H1 (cell line): ENCODE data around the gene ALG9.

Source experiments
- ASH2L ChIP-seq: fragments of 200-600, 300-600 bp; sonication (generic); IDR thresholded peaks from one replicate; pipeline ENCODE4 v1.7.1; 2017; ENCODE audit warnings: low read length
- EGR1 ChIP-seq: IDR thresholded peaks from 2 replicates; pipeline ENCODE4 v1.6.1; 2011; ENCODE audit warnings: low read depth, low read length, borderline replicate concordance
- EP300 ChIP-seq, 2 experiments: IDR thresholded peaks; 1 replicate in 1 of 2; 2 replicates in 1 of 2; pipeline ENCODE4 v1.6.1; 2011 to 2012; ENCODE audit warnings: low read depth in 2 of 2, low read length in 2 of 2, mild to moderate bottlenecking in 2 of 2, borderline replicate concordance in 1 of 2, inconsistent platforms in 1 of 2, moderate library complexity in 1 of 2
- EZH2 ChIP-seq: fragments of 200-600 bp; sonication (generic); IDR thresholded peaks from 2 replicates; pipeline ENCODE4 v1.7.1; 2012; ENCODE audit warnings: low read depth, mild to moderate bottlenecking, moderate library complexity, low read length, inconsistent platforms; ENCODE audit not compliant: severe bottlenecking
- GABPA ChIP-seq: IDR thresholded peaks from 2 replicates; pipeline ENCODE4 v1.6.1; 2011; ENCODE audit warnings: mild to moderate bottlenecking, low read length, moderate library complexity, borderline replicate concordance; ENCODE audit not compliant: insufficient read depth
- GTF2F1 ChIP-seq: IDR thresholded peaks from 2 replicates; pipeline ENCODE4 v1.6.1; 2012; ENCODE audit warnings: low read depth, low read length, improper control_type of control experiment, borderline replicate concordance
- NANOG ChIP-seq: IDR thresholded peaks from 2 replicates; pipeline ENCODE4 v1.6.1; 2011; ENCODE audit warnings: low read length, low read depth, mild to moderate bottlenecking, inconsistent platforms; ENCODE audit not compliant: insufficient read depth, poor library complexity, severe bottlenecking
- POLR2A ChIP-seq, 2 experiments: IDR thresholded peaks; 1 replicate in 1 of 2; 2 replicates in 1 of 2; pipeline ENCODE4 v1.6.1; 2011; ENCODE audit warnings: low read depth in 2 of 2, low read length in 2 of 2, mild to moderate bottlenecking in 2 of 2; ENCODE audit errors: control extremely low read depth in 1 of 2
- SIN3A ChIP-seq, 2 experiments: IDR thresholded peaks in 1 of 2; conservative IDR thresholded peaks in 1 of 2; 2 replicates each; pipeline ENCODE4 v1.6.1; 2011 to 2012; ENCODE audit warnings: low read length in 2 of 2, improper control_type of control experiment in 1 of 2, low read depth in 1 of 2, mild to moderate bottlenecking in 1 of 2
- TF ChIP-seq, protein P1 (sequence below), 3 experiments: IDR thresholded peaks; 1 replicate in 2 of 3; 2 replicates in 1 of 3; pipeline versions ENCODE4 v1.5.1 to v1.6.1; 2011; ENCODE audit warnings: low read length in 3 of 3, mild to moderate bottlenecking in 3 of 3, inconsistent platforms in 2 of 3, low read depth in 1 of 3, moderate library complexity in 1 of 3; ENCODE audit not compliant: insufficient read depth in 1 of 3; ENCODE audit errors: control extremely low read depth in 1 of 3
- TF ChIP-seq, protein P2 (sequence below): IDR thresholded peaks from 2 replicates; pipeline ENCODE4 v1.6.1; 2012; ENCODE audit warnings: inconsistent platforms
- TF ChIP-seq, protein P3 (sequence below): IDR thresholded peaks from 2 replicates; pipeline ENCODE4 v1.6.1; 2011; ENCODE audit warnings: low read length, improper control_type of control experiment

DNA sequence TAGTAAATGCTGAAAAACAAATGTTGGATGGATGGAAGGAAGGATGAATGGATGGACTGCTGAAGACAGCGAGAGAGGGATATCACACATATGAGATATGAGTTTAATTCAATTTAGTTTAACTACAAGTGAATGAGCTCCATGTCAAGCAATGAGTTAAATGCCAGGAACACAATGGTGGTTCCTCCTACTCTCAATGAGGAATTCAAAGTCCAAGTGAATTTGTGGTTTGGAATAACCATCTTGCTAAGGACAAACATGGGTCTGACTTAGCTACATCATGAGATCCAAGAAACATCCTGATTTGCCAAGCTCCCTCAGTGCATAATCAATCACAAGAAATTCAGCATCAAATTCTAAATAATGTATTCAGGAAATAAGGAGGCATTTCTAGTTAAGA lies 79.1 kb downstream of the ALG9 start:
- TF ChIP-seq, protein P1, sequence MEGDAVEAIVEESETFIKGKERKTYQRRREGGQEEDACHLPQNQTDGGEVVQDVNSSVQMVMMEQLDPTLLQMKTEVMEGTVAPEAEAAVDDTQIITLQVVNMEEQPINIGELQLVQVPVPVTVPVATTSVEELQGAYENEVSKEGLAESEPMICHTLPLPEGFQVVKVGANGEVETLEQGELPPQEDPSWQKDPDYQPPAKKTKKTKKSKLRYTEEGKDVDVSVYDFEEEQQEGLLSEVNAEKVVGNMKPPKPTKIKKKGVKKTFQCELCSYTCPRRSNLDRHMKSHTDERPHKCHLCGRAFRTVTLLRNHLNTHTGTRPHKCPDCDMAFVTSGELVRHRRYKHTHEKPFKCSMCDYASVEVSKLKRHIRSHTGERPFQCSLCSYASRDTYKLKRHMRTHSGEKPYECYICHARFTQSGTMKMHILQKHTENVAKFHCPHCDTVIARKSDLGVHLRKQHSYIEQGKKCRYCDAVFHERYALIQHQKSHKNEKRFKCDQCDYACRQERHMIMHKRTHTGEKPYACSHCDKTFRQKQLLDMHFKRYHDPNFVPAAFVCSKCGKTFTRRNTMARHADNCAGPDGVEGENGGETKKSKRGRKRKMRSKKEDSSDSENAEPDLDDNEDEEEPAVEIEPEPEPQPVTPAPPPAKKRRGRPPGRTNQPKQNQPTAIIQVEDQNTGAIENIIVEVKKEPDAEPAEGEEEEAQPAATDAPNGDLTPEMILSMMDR (IDR thresholded peaks at IDR 0.05; ENCODE audit: control extremely low read depth in 1 of 3, insufficient read depth in 1 of 3, low read depth in 1 of 3, low read length in 3 of 3): no peak
- TF ChIP-seq SIN3A (conservative IDR thresholded peaks at IDR 0.05 in 1 of 2, IDR thresholded peaks at IDR 0.05 in 1 of 2; ENCODE audit: low read depth in 1 of 2, low read length in 2 of 2) (no peak), GTF2F1 (no peak), NANOG (no peak), GABPA (no peak), EGR1 (no peak), EZH2 (no peak), POLR2A (IDR thresholded peaks at IDR 0.05; ENCODE audit: control extremely low read depth in 1 of 2, low read depth in 2 of 2, low read length in 2 of 2) (no peak), EP300 (IDR thresholded peaks at IDR 0.05; ENCODE audit: borderline replicate concordance in 1 of 2, low read depth in 2 of 2, low read length in 2 of 2) (no peak), ASH2L (no peak)
- TF ChIP-seq, protein P2, sequence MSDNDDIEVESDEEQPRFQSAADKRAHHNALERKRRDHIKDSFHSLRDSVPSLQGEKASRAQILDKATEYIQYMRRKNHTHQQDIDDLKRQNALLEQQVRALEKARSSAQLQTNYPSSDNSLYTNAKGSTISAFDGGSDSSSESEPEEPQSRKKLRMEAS: no peak
- TF ChIP-seq, protein P3, sequence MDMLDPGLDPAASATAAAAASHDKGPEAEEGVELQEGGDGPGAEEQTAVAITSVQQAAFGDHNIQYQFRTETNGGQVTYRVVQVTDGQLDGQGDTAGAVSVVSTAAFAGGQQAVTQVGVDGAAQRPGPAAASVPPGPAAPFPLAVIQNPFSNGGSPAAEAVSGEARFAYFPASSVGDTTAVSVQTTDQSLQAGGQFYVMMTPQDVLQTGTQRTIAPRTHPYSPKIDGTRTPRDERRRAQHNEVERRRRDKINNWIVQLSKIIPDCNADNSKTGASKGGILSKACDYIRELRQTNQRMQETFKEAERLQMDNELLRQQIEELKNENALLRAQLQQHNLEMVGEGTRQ: no peak
